GM23338 (cell line): Measurements from ENCODE around the gene F13A1. TPM values are rescaled to one million over a fixed set of nuclear protein-coding genes. Genes with fewer than 3 reads are reported as not detected.

Experiments
- ATAC-seq: fragments of 200-7000 bp; cut with Tn5 transposase; 3 replicates; pipeline ENCODE4 v1.9.1; 2020
- DNase-seq: peaks from one replicate; pipeline ENCODE4 v3.0.0-alpha.2; 2015; ENCODE audit warnings: low spot score
- H2AFZ ChIP-seq: fragments of 200-600 bp; sonication (generic); 2 replicates; pipeline ENCODE4 v1.8.0; 2016; ENCODE audit warnings: antibody characterized with exemption, mild to moderate bottlenecking, moderate library complexity
- H3F3A ChIP-seq: fragments of 200-600 bp; sonication (generic); replicated peaks from 2 replicates; pipeline ENCODE4 v1.8.0; 2017; ENCODE audit warnings: antibody characterized with exemption, mixed run types, low read depth
- H3K27ac ChIP-seq: fragments of 200-600 bp; sonication (generic); 2 replicates; pipeline ENCODE4 v1.6.1; 2016; ENCODE audit warnings: low read depth
- H3K27me3 ChIP-seq: fragments of 200-600 bp; sonication (generic); 2 replicates; pipeline ENCODE4 v1.8.0; 2016; ENCODE audit warnings: mild to moderate bottlenecking, mixed run types, moderate library complexity; ENCODE audit not compliant: insufficient read depth
- H3K36me3 ChIP-seq: fragments of 200-600 bp; sonication (generic); 2 replicates; pipeline ENCODE4 v1.8.0; 2016; ENCODE audit warnings: mild to moderate bottlenecking; ENCODE audit not compliant: insufficient read depth
- H3K4me1 ChIP-seq: fragments of 200-600 bp; sonication (generic); 2 replicates; pipeline ENCODE4 v1.8.0; 2016; ENCODE audit warnings: mild to moderate bottlenecking, moderate library complexity; ENCODE audit not compliant: insufficient read depth
- H3K4me2 ChIP-seq: fragments of 200-600 bp; sonication (generic); 2 replicates; pipeline ENCODE4 v1.7.1; 2017; ENCODE audit warnings: mixed run types
- H3K4me3 ChIP-seq: fragments of 200-600 bp; sonication (generic); 2 replicates; pipeline ENCODE4 v1.6.1; 2016; ENCODE audit warnings: mixed run types
- H3K79me2 ChIP-seq: fragments of 200-600 bp; sonication (generic); replicated peaks from 2 replicates; pipeline ENCODE4 v1.8.0; 2017; ENCODE audit warnings: mild to moderate bottlenecking; ENCODE audit not compliant: insufficient read depth
- H3K9me2 ChIP-seq: fragments of 200-600 bp; sonication (generic); 2 replicates; pipeline ENCODE4 v1.8.0; 2017; ENCODE audit not compliant: insufficient read depth
- H4K20me1 ChIP-seq: fragments of 200-600 bp; sonication (generic); replicated peaks from 2 replicates; pipeline ENCODE4 v1.8.0; 2017; ENCODE audit warnings: mild to moderate bottlenecking; ENCODE audit not compliant: insufficient read depth
- H3K27ac Mint-ChIP-seq: 2 replicates; pipeline ENCODE4 v1.8.0; 2020; ENCODE audit warnings: inconsistent platforms, mild to moderate bottlenecking, moderate library complexity, mixed read lengths
- H3K27me3 Mint-ChIP-seq: 3 replicates; pipeline ENCODE4 v1.8.0; 2022; ENCODE audit warnings: low read depth, mild to moderate bottlenecking, moderate library complexity, mixed read lengths, inconsistent platforms; ENCODE audit not compliant: insufficient read depth, poor library complexity
- H3K36me3 Mint-ChIP-seq: 3 replicates; pipeline ENCODE4 v1.8.0; 2021; ENCODE audit warnings: low read depth, mild to moderate bottlenecking, inconsistent platforms, moderate library complexity, mixed read lengths
- H3K4me1 Mint-ChIP-seq: 3 replicates; pipeline ENCODE4 v1.8.0; 2020; ENCODE audit warnings: mild to moderate bottlenecking, inconsistent platforms, mixed read lengths
- H3K4me3 Mint-ChIP-seq: 3 replicates; pipeline ENCODE4 v1.8.0; 2021; ENCODE audit warnings: moderate library complexity, mild to moderate bottlenecking, inconsistent platforms, mixed read lengths
- H3K9me3 Mint-ChIP-seq: 3 replicates; pipeline ENCODE4 v1.8.0; 2020; ENCODE audit warnings: moderate library complexity, mild to moderate bottlenecking, inconsistent platforms, mixed read lengths
- CREB1 ChIP-seq: fragments of 250-450 bp; sonication (Bioruptor Pico); IDR thresholded peaks from 2 replicates; pipeline ENCODE4 v1.5.0; 2020; ENCODE audit warnings: low read depth, mild to moderate bottlenecking, moderate library complexity
- CTCF ChIP-seq, 2 experiments: fragments of 200-600 bp in 1 of 2; sonication (generic) in 1 of 2; conservative IDR thresholded peaks; 2 replicates each; pipeline versions ENCODE4 v1.5.1 to v1.6.1; 2016 to 2017; ENCODE audit warnings: antibody characterized with exemption in 2 of 2, low read depth in 2 of 2, mild to moderate bottlenecking in 2 of 2, moderate library complexity in 1 of 2
- ETS1 ChIP-seq: IDR thresholded peaks from 2 replicates; pipeline ENCODE4 v1.6.1; 2016; ENCODE audit warnings: antibody characterized with exemption
- EZH2 ChIP-seq: fragments of 200-600 bp; sonication (generic); IDR thresholded peaks from one replicate; pipeline ENCODE4 v1.8.0; 2017; ENCODE audit warnings: antibody characterized with exemption, mild to moderate bottlenecking, low read depth; ENCODE audit not compliant: unreplicated experiment
- EZH2phosphoT487 ChIP-seq: fragments of 200-600 bp; sonication (generic); IDR thresholded peaks from one replicate; pipeline ENCODE4 v1.8.1; 2018; ENCODE audit warnings: antibody characterized with exemption; ENCODE audit not compliant: unreplicated experiment
- JUNB ChIP-seq: IDR thresholded peaks from one replicate; pipeline ENCODE4 v1.6.1; 2016; ENCODE audit warnings: antibody characterized with exemption; ENCODE audit not compliant: unreplicated experiment
- POLR2AphosphoS5 ChIP-seq: IDR thresholded peaks from 2 replicates; pipeline ENCODE4 v1.6.1; 2016; ENCODE audit warnings: antibody characterized with exemption, low read depth
- STAT1 ChIP-seq: IDR thresholded peaks from one replicate; pipeline ENCODE4 v1.6.1; 2016; ENCODE audit warnings: antibody characterized with exemption; ENCODE audit not compliant: unreplicated experiment
- ZNF114 ChIP-seq: fragments of 250-450 bp; sonication (Bioruptor Pico); IDR thresholded peaks from 2 replicates; pipeline ENCODE4 v1.5.0; 2020; ENCODE audit warnings: mild to moderate bottlenecking, moderate library complexity
- ZNF331 ChIP-seq: fragments of 250-450 bp; sonication (Bioruptor Pico); IDR thresholded peaks from 2 replicates; pipeline ENCODE4 v1.5.0; 2020; ENCODE audit warnings: low read depth, mild to moderate bottlenecking, moderate library complexity
- ZNF462 ChIP-seq: fragments of 250-450 bp; sonication (Bioruptor Pico); IDR thresholded peaks from 2 replicates; pipeline ENCODE4 v1.5.0; 2020; ENCODE audit warnings: mild to moderate bottlenecking, moderate library complexity
- polyA plus RNA-seq: library from polyadenylated mRNA; unstranded; fragments of >200 nt; fragmentation: Nextera tagmentation; extraction: Ambion mirVana; gene quantifications from 2 replicates; pipeline ENCODE4 v1.2.1, GENCODE V29; 2016
- total RNA-seq: library from RNA; depleted of rRNA; stranded (reverse); fragments of >200 nt; shearing (Covaris generic); gene quantifications from 2 replicates; pipeline ENCODE4 v1.2.3, GENCODE V29; 2014

The F13A1 gene
- total and polyA plus RNA-seq, 2 experiments from 2014 or later: 0.31 to 0.32 TPM

GRCh38 chr6:6277413-6277812 lies 43.0 kb downstream of the F13A1 start (continued):
- TF ChIP-seq CTCF (conservative IDR thresholded peaks at IDR 0.05; ENCODE audit: low read depth in 2 of 2) (no peak), JUNB (no peak), POLR2AphosphoS5 (no peak)

GRCh38 chr6:6270948-6271535 lies 49.4 kb downstream of the F13A1 start:
- H3K4me3 ChIP-seq: no peak overlapping the region
- H4K20me1 ChIP-seq: no peaks in the 10 kb centered on the region
- no peaks in the 10 kb centered on the region for H3F3A ChIP-seq
- H3K27ac ChIP-seq: no peak overlapping the region
- H2AFZ ChIP-seq: peak overlapping the region; percentile 38; the same call in 1 of the 2 replicates
- no peak overlapping the region for H3K27ac Mint-ChIP-seq
- H3K4me1 Mint-ChIP-seq: no peaks in the 10 kb centered on the region
- no peak overlapping the region for H3K4me3 Mint-ChIP-seq
- no peaks in the 10 kb centered on the region for H3K36me3 ChIP-seq
- no peaks in the 10 kb centered on the region; the same call in 2 of the 3 replicates for H3K9me3 Mint-ChIP-seq
- H3K79me2 ChIP-seq: no peaks in the 10 kb centered on the region
- H3K9me2 ChIP-seq: peaks cover 5% of the 10 kb centered on the region; the same call in 1 of the 2 replicates
- no peaks in the 10 kb centered on the region for H3K36me3 Mint-ChIP-seq
- no peaks in the 10 kb centered on the region for H3K27me3 ChIP-seq
- DNase-seq: no peak
- no peaks in the 10 kb centered on the region for H3K27me3 Mint-ChIP-seq
- no peak for ATAC-seq
- H3K4me1 ChIP-seq: no peaks in the 10 kb centered on the region
- H3K4me2 ChIP-seq: no peak overlapping the region
- TF ChIP-seq JUNB (no peak), CTCF (conservative IDR thresholded peaks at IDR 0.05; ENCODE audit: low read depth in 2 of 2) (no peak), ETS1 (no peak), STAT1 (no peak), CREB1 (CRISPR knock-in tag) (no peak), EZH2phosphoT487 (no peak), EZH2 (no peak), POLR2AphosphoS5 (no peak), ZNF462 (CRISPR knock-in tag) (no peak), ZNF114 (CRISPR knock-in tag) (no peak), ZNF331 (CRISPR knock-in tag) (no peak)
